Spleen (tissue), 7 donors: Measurements from ENCODE around the gene EFCAB5.
A peak's percentile ranks its signal among the peaks of the same experiment; 100 is the strongest.

Source experiments
- POLR2AphosphoS5 ChIP-seq, 3 donors: sonication (generic); formaldehyde crosslinking; IDR thresholded peaks; one replicate each; pipeline ENCODE4 v1.5.1; 2017; ENCODE audit warnings: antibody characterized with exemption in 3 of 3
- TF ChIP-seq, protein P1 (sequence below), 11 experiments: fragments of 200-600 bp in 7 of 11; fragments of 450-650 bp in 4 of 11; sonication (generic) in 4 of 11; IDR thresholded peaks in 8 of 11; conservative IDR thresholded peaks in 3 of 11; 1 replicate in 7 of 11; 2 replicates in 4 of 11; pipeline versions ENCODE4 v1.4.0 to v1.8.0; 2016 to 2021; ENCODE audit warnings: antibody characterized with exemption in 11 of 11, inconsistent platforms in 4 of 11, mild to moderate bottlenecking in 1 of 11
- donor health status: DM: no; HTN: no; CAD: no; lungs with moderate emphysema.
- donor health status: DM: no; HTN: no; CAD: no.
- donor health status: DM: no; HTN: no; CAD: no.

DNA sequence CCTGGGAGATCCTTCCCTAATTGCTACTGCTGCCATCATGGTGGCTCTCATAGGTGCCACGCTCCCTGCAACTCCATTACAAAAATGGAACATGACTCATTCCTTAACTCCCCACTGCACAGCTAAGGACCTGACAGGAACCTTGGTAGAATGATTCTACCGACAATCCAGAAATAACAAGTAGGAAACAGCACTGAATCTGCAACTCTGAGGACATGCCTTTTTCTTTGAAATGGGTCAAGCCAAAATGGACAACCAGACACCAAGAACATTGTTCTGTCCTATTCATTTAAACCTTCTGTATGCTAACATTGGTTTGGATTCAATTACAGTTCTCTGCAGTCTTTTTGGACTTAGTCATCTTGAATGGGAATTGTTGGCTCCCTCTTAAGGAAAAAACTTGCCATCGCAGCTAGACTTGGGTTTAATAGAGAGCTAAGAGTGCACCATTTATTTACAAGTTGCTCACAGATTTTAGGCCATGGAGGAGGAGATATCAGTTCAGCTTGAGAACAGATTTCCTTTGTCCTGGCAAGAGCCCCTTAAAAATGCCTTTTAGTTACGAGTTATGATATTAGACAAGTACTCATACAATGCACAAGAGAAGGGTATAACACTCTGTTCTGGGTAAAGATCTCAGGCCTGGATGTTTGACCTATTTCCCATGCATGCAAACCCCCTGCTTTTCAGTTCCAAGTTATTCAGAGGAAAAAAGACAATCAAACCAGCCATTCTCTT lies 154.2 kb downstream of the EFCAB5 start:
- TF ChIP-seq, protein P1, sequence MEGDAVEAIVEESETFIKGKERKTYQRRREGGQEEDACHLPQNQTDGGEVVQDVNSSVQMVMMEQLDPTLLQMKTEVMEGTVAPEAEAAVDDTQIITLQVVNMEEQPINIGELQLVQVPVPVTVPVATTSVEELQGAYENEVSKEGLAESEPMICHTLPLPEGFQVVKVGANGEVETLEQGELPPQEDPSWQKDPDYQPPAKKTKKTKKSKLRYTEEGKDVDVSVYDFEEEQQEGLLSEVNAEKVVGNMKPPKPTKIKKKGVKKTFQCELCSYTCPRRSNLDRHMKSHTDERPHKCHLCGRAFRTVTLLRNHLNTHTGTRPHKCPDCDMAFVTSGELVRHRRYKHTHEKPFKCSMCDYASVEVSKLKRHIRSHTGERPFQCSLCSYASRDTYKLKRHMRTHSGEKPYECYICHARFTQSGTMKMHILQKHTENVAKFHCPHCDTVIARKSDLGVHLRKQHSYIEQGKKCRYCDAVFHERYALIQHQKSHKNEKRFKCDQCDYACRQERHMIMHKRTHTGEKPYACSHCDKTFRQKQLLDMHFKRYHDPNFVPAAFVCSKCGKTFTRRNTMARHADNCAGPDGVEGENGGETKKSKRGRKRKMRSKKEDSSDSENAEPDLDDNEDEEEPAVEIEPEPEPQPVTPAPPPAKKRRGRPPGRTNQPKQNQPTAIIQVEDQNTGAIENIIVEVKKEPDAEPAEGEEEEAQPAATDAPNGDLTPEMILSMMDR (IDR thresholded peaks at IDR 0.05 in 8 of 11, conservative IDR thresholded peaks at IDR 0.05 in 3 of 11) = peak in 5 of 11 experiments; percentile 12 to 40 (median 27)
- TF ChIP-seq POLR2AphosphoS5 (IDR thresholded peaks at IDR 0.05) = no peak
